Erythroblast (primary cell): ENCODE data around the gene ZNF132.

Source experiments
- GATA1 ChIP-seq: IDR thresholded peaks from 2 replicates; pipeline ENCODE4 v1.6.1; 2011; ENCODE audit warnings: low read depth, mild to moderate bottlenecking, control low read depth, low read length, moderate library complexity
- POLR2A ChIP-seq: IDR thresholded peaks from 2 replicates; pipeline ENCODE4 v1.6.1; 2011; ENCODE audit warnings: mild to moderate bottlenecking, low read length

DNA sequence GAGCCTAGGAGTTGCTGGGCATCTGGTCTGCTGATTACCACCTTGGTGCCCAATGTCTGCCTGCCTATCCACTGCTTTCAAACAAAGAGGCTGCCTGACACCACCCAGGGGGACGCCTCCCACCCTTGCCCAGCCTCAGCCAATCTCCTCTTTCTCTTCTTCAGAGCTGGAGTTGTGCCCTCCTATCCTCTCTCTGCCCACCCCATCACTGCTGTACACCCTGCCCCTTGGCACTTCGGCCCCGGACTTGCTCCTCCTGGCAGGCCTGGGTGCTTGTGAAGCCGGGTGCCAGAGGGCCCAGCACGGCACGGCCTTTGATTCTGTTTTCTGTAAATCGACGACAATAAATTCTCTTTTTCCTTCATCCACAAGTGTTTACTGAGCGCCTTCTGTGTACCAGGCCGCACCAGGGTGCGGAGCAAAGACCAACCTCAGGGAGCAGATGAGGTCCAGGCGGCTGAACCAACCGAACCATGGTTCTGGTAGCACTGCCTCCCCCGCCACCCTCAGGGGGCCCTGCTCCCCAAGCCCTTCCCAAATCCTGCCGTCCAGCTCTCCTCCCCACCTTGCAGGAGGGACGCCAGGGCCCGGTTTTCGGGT, 39.5 kb downstream of the ZNF132 start:
- TF ChIP-seq POLR2A = no peak
- TF ChIP-seq GATA1 = no peak
